GM23338 (cell line): ENCODE results near the gene IL12A. TPM values are rescaled to one million over a fixed set of nuclear protein-coding genes. Genes with fewer than 3 reads are reported as not detected.

ENCODE experiments used
- ATAC-seq: fragments of 200-7000 bp; cut with Tn5 transposase; 3 replicates; pipeline ENCODE4 v1.9.1; 2020
- DNase-seq: peaks from one replicate; pipeline ENCODE4 v3.0.0-alpha.2; 2015; ENCODE audit warnings: low spot score
- H2AFZ ChIP-seq: fragments of 200-600 bp; sonication (generic); 2 replicates; pipeline ENCODE4 v1.8.0; 2016; ENCODE audit warnings: antibody characterized with exemption, mild to moderate bottlenecking, moderate library complexity
- H3F3A ChIP-seq: fragments of 200-600 bp; sonication (generic); replicated peaks from 2 replicates; pipeline ENCODE4 v1.8.0; 2017; ENCODE audit warnings: antibody characterized with exemption, mixed run types, low read depth
- H3K27ac ChIP-seq: fragments of 200-600 bp; sonication (generic); 2 replicates; pipeline ENCODE4 v1.6.1; 2016; ENCODE audit warnings: low read depth
- H3K27me3 ChIP-seq: fragments of 200-600 bp; sonication (generic); 2 replicates; pipeline ENCODE4 v1.8.0; 2016; ENCODE audit warnings: mild to moderate bottlenecking, mixed run types, moderate library complexity; ENCODE audit not compliant: insufficient read depth
- H3K36me3 ChIP-seq: fragments of 200-600 bp; sonication (generic); 2 replicates; pipeline ENCODE4 v1.8.0; 2016; ENCODE audit warnings: mild to moderate bottlenecking; ENCODE audit not compliant: insufficient read depth
- H3K4me1 ChIP-seq: fragments of 200-600 bp; sonication (generic); 2 replicates; pipeline ENCODE4 v1.8.0; 2016; ENCODE audit warnings: mild to moderate bottlenecking, moderate library complexity; ENCODE audit not compliant: insufficient read depth
- H3K4me2 ChIP-seq: fragments of 200-600 bp; sonication (generic); 2 replicates; pipeline ENCODE4 v1.7.1; 2017; ENCODE audit warnings: mixed run types
- H3K4me3 ChIP-seq: fragments of 200-600 bp; sonication (generic); 2 replicates; pipeline ENCODE4 v1.6.1; 2016; ENCODE audit warnings: mixed run types
- H3K79me2 ChIP-seq: fragments of 200-600 bp; sonication (generic); replicated peaks from 2 replicates; pipeline ENCODE4 v1.8.0; 2017; ENCODE audit warnings: mild to moderate bottlenecking; ENCODE audit not compliant: insufficient read depth
- H3K9me2 ChIP-seq: fragments of 200-600 bp; sonication (generic); 2 replicates; pipeline ENCODE4 v1.8.0; 2017; ENCODE audit not compliant: insufficient read depth
- H4K20me1 ChIP-seq: fragments of 200-600 bp; sonication (generic); replicated peaks from 2 replicates; pipeline ENCODE4 v1.8.0; 2017; ENCODE audit warnings: mild to moderate bottlenecking; ENCODE audit not compliant: insufficient read depth
- H3K27ac Mint-ChIP-seq: 2 replicates; pipeline ENCODE4 v1.8.0; 2020; ENCODE audit warnings: inconsistent platforms, mild to moderate bottlenecking, moderate library complexity, mixed read lengths
- H3K27me3 Mint-ChIP-seq: 3 replicates; pipeline ENCODE4 v1.8.0; 2022; ENCODE audit warnings: low read depth, mild to moderate bottlenecking, moderate library complexity, mixed read lengths, inconsistent platforms; ENCODE audit not compliant: insufficient read depth, poor library complexity
- H3K36me3 Mint-ChIP-seq: 3 replicates; pipeline ENCODE4 v1.8.0; 2021; ENCODE audit warnings: low read depth, mild to moderate bottlenecking, inconsistent platforms, moderate library complexity, mixed read lengths
- H3K4me1 Mint-ChIP-seq: 3 replicates; pipeline ENCODE4 v1.8.0; 2020; ENCODE audit warnings: mild to moderate bottlenecking, inconsistent platforms, mixed read lengths
- H3K4me3 Mint-ChIP-seq: 3 replicates; pipeline ENCODE4 v1.8.0; 2021; ENCODE audit warnings: moderate library complexity, mild to moderate bottlenecking, inconsistent platforms, mixed read lengths
- H3K9me3 Mint-ChIP-seq: 3 replicates; pipeline ENCODE4 v1.8.0; 2020; ENCODE audit warnings: moderate library complexity, mild to moderate bottlenecking, inconsistent platforms, mixed read lengths
- CREB1 ChIP-seq: fragments of 250-450 bp; sonication (Bioruptor Pico); IDR thresholded peaks from 2 replicates; pipeline ENCODE4 v1.5.0; 2020; ENCODE audit warnings: low read depth, mild to moderate bottlenecking, moderate library complexity
- CTCF ChIP-seq, 2 experiments: fragments of 200-600 bp in 1 of 2; sonication (generic) in 1 of 2; conservative IDR thresholded peaks; 2 replicates each; pipeline versions ENCODE4 v1.5.1 to v1.6.1; 2016 to 2017; ENCODE audit warnings: antibody characterized with exemption in 2 of 2, low read depth in 2 of 2, mild to moderate bottlenecking in 2 of 2, moderate library complexity in 1 of 2
- ETS1 ChIP-seq: IDR thresholded peaks from 2 replicates; pipeline ENCODE4 v1.6.1; 2016; ENCODE audit warnings: antibody characterized with exemption
- EZH2 ChIP-seq: fragments of 200-600 bp; sonication (generic); IDR thresholded peaks from one replicate; pipeline ENCODE4 v1.8.0; 2017; ENCODE audit warnings: antibody characterized with exemption, mild to moderate bottlenecking, low read depth; ENCODE audit not compliant: unreplicated experiment
- EZH2phosphoT487 ChIP-seq: fragments of 200-600 bp; sonication (generic); IDR thresholded peaks from one replicate; pipeline ENCODE4 v1.8.1; 2018; ENCODE audit warnings: antibody characterized with exemption; ENCODE audit not compliant: unreplicated experiment
- JUNB ChIP-seq: IDR thresholded peaks from one replicate; pipeline ENCODE4 v1.6.1; 2016; ENCODE audit warnings: antibody characterized with exemption; ENCODE audit not compliant: unreplicated experiment
- NANOG ChIP-seq: IDR thresholded peaks from 2 replicates; pipeline ENCODE4 v1.6.1; 2016; ENCODE audit warnings: antibody characterized with exemption, borderline replicate concordance
- POLR2AphosphoS5 ChIP-seq: IDR thresholded peaks from 2 replicates; pipeline ENCODE4 v1.6.1; 2016; ENCODE audit warnings: antibody characterized with exemption, low read depth
- STAT1 ChIP-seq: IDR thresholded peaks from one replicate; pipeline ENCODE4 v1.6.1; 2016; ENCODE audit warnings: antibody characterized with exemption; ENCODE audit not compliant: unreplicated experiment
- ZNF114 ChIP-seq: fragments of 250-450 bp; sonication (Bioruptor Pico); IDR thresholded peaks from 2 replicates; pipeline ENCODE4 v1.5.0; 2020; ENCODE audit warnings: mild to moderate bottlenecking, moderate library complexity
- ZNF331 ChIP-seq: fragments of 250-450 bp; sonication (Bioruptor Pico); IDR thresholded peaks from 2 replicates; pipeline ENCODE4 v1.5.0; 2020; ENCODE audit warnings: low read depth, mild to moderate bottlenecking, moderate library complexity
- polyA plus RNA-seq: library from polyadenylated mRNA; unstranded; fragments of >200 nt; fragmentation: Nextera tagmentation; extraction: Ambion mirVana; gene quantifications from 2 replicates; pipeline ENCODE4 v1.2.1, GENCODE V29; 2016
- total RNA-seq: library from RNA; depleted of rRNA; stranded (reverse); fragments of >200 nt; shearing (Covaris generic); gene quantifications from 2 replicates; pipeline ENCODE4 v1.2.3, GENCODE V29; 2014
- TF ChIP-seq, protein P1 (sequence below): IDR thresholded peaks from one replicate; pipeline ENCODE4 v1.6.1; 2018; ENCODE audit warnings: antibody characterized with exemption; ENCODE audit not compliant: unreplicated experiment
- TF ChIP-seq, protein P2 (sequence below): fragments of 250-450 bp; sonication (Bioruptor Pico); IDR thresholded peaks from 2 replicates; pipeline ENCODE4 v1.5.0; 2020; ENCODE audit warnings: mild to moderate bottlenecking, moderate library complexity

Gene IL12A
- total and polyA plus RNA-seq, 2 experiments from 2014 or later, result 0.69 to 1.3 TPM

DNA sequence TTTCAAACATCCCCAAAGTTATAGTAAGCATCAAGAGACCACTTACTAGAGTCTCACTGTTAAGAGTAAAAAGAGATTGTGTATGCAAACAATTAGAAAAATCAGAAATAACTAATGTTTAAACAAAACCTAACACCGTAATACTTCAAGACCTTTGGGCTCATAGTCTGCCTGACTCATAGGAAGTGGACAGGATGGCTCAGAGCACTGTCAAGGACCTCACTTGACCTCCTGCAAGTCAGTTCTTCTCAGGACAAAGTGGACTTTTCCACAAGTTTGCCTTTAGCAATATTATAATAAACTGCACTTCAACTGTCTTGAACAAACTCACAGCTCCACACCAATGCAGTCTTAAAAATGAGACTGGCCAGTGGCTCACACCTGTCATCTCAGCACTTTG, 34.8 kb downstream of the IL12A start:
- no peaks in the 10 kb centered on the region for H3F3A ChIP-seq
- H3K4me1 ChIP-seq, result no peaks in the 10 kb centered on the region
- Mint-ChIP-seq H3K36me3 (no peaks in the 10 kb centered on the region), H3K4me1 (no peaks in the 10 kb centered on the region; the same call in 2 of the 3 replicates), H3K9me3 (no peaks in the 10 kb centered on the region; the same call in 2 of the 3 replicates), H3K4me3 (no peak overlapping the region), H3K27ac (no peak overlapping the region), H3K27me3 (peaks cover 2% of the 10 kb centered on the region)
- H2AFZ ChIP-seq, result no peak overlapping the region
- no peak overlapping the region for H3K4me2 ChIP-seq
- no peaks in the 10 kb centered on the region for H4K20me1 ChIP-seq
- TF ChIP-seq EZH2phosphoT487, result no peak
- TF ChIP-seq, protein P1, sequence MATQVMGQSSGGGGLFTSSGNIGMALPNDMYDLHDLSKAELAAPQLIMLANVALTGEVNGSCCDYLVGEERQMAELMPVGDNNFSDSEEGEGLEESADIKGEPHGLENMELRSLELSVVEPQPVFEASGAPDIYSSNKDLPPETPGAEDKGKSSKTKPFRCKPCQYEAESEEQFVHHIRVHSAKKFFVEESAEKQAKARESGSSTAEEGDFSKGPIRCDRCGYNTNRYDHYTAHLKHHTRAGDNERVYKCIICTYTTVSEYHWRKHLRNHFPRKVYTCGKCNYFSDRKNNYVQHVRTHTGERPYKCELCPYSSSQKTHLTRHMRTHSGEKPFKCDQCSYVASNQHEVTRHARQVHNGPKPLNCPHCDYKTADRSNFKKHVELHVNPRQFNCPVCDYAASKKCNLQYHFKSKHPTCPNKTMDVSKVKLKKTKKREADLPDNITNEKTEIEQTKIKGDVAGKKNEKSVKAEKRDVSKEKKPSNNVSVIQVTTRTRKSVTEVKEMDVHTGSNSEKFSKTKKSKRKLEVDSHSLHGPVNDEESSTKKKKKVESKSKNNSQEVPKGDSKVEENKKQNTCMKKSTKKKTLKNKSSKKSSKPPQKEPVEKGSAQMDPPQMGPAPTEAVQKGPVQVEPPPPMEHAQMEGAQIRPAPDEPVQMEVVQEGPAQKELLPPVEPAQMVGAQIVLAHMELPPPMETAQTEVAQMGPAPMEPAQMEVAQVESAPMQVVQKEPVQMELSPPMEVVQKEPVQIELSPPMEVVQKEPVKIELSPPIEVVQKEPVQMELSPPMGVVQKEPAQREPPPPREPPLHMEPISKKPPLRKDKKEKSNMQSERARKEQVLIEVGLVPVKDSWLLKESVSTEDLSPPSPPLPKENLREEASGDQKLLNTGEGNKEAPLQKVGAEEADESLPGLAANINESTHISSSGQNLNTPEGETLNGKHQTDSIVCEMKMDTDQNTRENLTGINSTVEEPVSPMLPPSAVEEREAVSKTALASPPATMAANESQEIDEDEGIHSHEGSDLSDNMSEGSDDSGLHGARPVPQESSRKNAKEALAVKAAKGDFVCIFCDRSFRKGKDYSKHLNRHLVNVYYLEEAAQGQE, result no peak
- TF ChIP-seq POLR2AphosphoS5, result no peak
- TF ChIP-seq, protein P2, sequence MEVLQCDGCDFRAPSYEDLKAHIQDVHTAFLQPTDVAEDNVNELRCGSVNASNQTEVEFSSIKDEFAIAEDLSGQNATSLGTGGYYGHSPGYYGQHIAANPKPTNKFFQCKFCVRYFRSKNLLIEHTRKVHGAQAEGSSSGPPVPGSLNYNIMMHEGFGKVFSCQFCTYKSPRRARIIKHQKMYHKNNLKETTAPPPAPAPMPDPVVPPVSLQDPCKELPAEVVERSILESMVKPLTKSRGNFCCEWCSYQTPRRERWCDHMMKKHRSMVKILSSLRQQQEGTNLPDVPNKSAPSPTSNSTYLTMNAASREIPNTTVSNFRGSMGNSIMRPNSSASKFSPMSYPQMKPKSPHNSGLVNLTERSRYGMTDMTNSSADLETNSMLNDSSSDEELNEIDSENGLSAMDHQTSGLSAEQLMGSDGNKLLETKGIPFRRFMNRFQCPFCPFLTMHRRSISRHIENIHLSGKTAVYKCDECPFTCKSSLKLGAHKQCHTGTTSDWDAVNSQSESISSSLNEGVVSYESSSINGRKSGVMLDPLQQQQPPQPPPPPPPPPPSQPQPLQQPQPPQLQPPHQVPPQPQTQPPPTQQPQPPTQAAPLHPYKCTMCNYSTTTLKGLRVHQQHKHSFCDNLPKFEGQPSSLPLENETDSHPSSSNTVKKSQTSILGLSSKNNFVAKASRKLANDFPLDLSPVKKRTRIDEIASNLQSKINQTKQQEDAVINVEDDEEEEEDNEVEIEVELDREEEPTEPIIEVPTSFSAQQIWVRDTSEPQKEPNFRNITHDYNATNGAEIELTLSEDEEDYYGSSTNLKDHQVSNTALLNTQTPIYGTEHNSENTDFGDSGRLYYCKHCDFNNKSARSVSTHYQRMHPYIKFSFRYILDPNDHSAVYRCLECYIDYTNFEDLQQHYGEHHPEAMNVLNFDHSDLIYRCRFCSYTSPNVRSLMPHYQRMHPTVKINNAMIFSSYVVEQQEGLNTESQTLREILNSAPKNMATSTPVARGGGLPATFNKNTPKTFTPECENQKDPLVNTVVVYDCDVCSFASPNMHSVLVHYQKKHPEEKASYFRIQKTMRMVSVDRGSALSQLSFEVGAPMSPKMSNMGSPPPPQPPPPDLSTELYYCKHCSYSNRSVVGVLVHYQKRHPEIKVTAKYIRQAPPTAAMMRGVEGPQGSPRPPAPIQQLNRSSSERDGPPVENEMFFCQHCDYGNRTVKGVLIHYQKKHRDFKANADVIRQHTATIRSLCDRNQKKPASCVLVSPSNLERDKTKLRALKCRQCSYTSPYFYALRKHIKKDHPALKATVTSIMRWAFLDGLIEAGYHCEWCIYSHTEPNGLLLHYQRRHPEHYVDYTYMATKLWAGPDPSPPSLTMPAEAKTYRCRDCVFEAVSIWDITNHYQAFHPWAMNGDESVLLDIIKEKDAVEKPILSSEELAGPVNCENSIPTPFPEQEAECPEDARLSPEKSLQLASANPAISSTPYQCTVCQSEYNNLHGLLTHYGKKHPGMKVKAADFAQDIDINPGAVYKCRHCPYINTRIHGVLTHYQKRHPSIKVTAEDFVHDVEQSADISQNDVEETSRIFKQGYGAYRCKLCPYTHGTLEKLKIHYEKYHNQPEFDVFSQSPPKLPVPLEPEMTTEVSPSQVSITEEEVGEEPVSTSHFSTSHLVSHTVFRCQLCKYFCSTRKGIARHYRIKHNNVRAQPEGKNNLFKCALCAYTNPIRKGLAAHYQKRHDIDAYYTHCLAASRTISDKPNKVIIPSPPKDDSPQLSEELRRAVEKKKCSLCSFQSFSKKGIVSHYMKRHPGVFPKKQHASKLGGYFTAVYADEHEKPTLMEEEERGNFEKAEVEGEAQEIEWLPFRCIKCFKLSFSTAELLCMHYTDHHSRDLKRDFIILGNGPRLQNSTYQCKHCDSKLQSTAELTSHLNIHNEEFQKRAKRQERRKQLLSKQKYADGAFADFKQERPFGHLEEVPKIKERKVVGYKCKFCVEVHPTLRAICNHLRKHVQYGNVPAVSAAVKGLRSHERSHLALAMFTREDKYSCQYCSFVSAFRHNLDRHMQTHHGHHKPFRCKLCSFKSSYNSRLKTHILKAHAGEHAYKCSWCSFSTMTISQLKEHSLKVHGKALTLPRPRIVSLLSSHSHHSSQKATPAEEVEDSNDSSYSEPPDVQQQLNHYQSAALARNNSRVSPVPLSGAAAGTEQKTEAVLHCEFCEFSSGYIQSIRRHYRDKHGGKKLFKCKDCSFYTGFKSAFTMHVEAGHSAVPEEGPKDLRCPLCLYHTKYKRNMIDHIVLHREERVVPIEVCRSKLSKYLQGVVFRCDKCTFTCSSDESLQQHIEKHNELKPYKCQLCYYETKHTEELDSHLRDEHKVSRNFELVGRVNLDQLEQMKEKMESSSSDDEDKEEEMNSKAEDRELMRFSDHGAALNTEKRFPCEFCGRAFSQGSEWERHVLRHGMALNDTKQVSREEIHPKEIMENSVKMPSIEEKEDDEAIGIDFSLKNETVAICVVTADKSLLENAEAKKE (CRISPR knock-in tag), result no peak
- TF ChIP-seq ZNF331 (CRISPR knock-in tag), result no peak
- TF ChIP-seq CTCF (conservative IDR thresholded peaks at IDR 0.05; ENCODE audit: low read depth in 2 of 2), result no peak
- no peak for TF ChIP-seq ETS1
- no peak for TF ChIP-seq CREB1
- TF ChIP-seq STAT1, result no peak
- no peak for TF ChIP-seq NANOG
- no peak for TF ChIP-seq EZH2
- no peak for TF ChIP-seq JUNB
- no peak for TF ChIP-seq ZNF114 (CRISPR knock-in tag)
- H3K79me2 ChIP-seq, result no peaks in the 10 kb centered on the region
- no peaks in the 10 kb centered on the region for H3K27me3 ChIP-seq
- DNase-seq (no peak), ATAC-seq (no peak)
- H3K9me2 ChIP-seq, result no peaks in the 10 kb centered on the region
- no peak overlapping the region for H3K4me3 ChIP-seq
- H3K36me3 ChIP-seq, result no peaks in the 10 kb centered on the region
- H3K27ac ChIP-seq, result no peak overlapping the region
